ENCODE measurements around the gene SMARCA2.

The SMARCA2 gene

GRCh38 chr9:1996156-1996555 is 19.0 kb upstream of the SMARCA2 start:
- TF ChIP-seq CTCF (IDR thresholded peaks at IDR 0.05; ENCODE audit: low read depth, low read length), result no peak
- no peak overlapping the region for H3K4me3 ChIP-seq (ENCODE audit: low read depth, low read length)

GRCh38 chr9:1997646-1998045 is 17.5 kb upstream of the SMARCA2 start:
- no peak overlapping the region for H3K4me3 ChIP-seq (ENCODE audit: low read depth, low read length)
- TF ChIP-seq CTCF (IDR thresholded peaks at IDR 0.05; ENCODE audit: low read depth, low read length), result no peak

GRCh38 chr9:1998111-1998510 is 17.0 kb upstream of the SMARCA2 start:
- TF ChIP-seq CTCF (IDR thresholded peaks at IDR 0.05; ENCODE audit: low read depth, low read length), result no peak

GRCh38 chr9:2000314-2000713 is 14.8 kb upstream of the SMARCA2 start:
- no peak overlapping the region for H3K4me3 ChIP-seq (ENCODE audit: low read depth, low read length)
- no peak for TF ChIP-seq CTCF (IDR thresholded peaks at IDR 0.05; ENCODE audit: low read depth, low read length)

More at GRCh38 chr9:1998111-1998510, 17.0 kb upstream of the SMARCA2 start:
- H3K4me3 ChIP-seq (ENCODE audit: low read depth, low read length), result no peak overlapping the region

- no peak overlapping the region for H3K4me3 ChIP-seq (ENCODE audit: low read depth, low read length)
- TF ChIP-seq CTCF (IDR thresholded peaks at IDR 0.05; ENCODE audit: low read depth, low read length), result no peak
Observed at GRCh38 chr9:2008372-2008771, 6.8 kb upstream of the SMARCA2 start.

GRCh38 chr9:2012347-2012746 is 2.8 kb upstream of the SMARCA2 start:
- H3K4me3 ChIP-seq (ENCODE audit: low read depth, low read length), result no peak overlapping the region
- no peak for TF ChIP-seq CTCF (IDR thresholded peaks at IDR 0.05; ENCODE audit: low read depth, low read length)

GRCh38 chr9:2013743-2014475 is 1.2 kb upstream of the SMARCA2 start:
- TF ChIP-seq CTCF (IDR thresholded peaks at IDR 0.05; ENCODE audit: low read depth, low read length), result no peak

More at GRCh38 chr9:2013743-2014475, 1.2 kb upstream of the SMARCA2 start:
- peak overlapping the region; percentile 86 for H3K4me3 ChIP-seq (ENCODE audit: low read depth, low read length)

Data from WI38 (cell line).